ENCODE data around the gene B4GALNT4. TPM values are rescaled to one million over a fixed set of nuclear protein-coding genes. Genes with fewer than 3 reads are reported as not detected.

B4GALNT4 gene
- total and polyA plus RNA-seq, 2 of the 13 experiments (the other 11 are each of a cell fraction or from before 2014, with no cell fraction given), result 30.5 to 50.1 TPM

- TF ChIP-seq PRMT3 (CRISPR knock-in tag; IDR thresholded peaks at IDR 0.05; ENCODE audit: borderline replicate concordance, low read depth), result no peak
- TF ChIP-seq TSC22D2 (CRISPR knock-in tag; IDR thresholded peaks at IDR 0.05; ENCODE audit: borderline replicate concordance), result no peak
- no peak for TF ChIP-seq SUZ12 (IDR thresholded peaks at IDR 0.05; ENCODE audit: low read depth, low read length)
- TF ChIP-seq ZNF740 (CRISPR knock-in tag; IDR thresholded peaks at IDR 0.05), result peak; percentile 65; the same call in 1 of the 2 replicates
- TF ChIP-seq UBTF (CRISPR knock-in tag; IDR thresholded peaks at IDR 0.05), result peak; percentile 68
- no peak for TF ChIP-seq RBAK (CRISPR knock-in tag; IDR thresholded peaks at IDR 0.05)
- no peak for TF ChIP-seq LRRFIP1 (CRISPR knock-in tag; conservative IDR thresholded peaks at IDR 0.05)
- no peak for TF ChIP-seq GLI4 (CRISPR knock-in tag; IDR thresholded peaks at IDR 0.05; ENCODE audit: borderline replicate concordance)
- peak; percentile 67; the same call in 1 of the 2 replicates for TF ChIP-seq EED (CRISPR knock-in tag; IDR thresholded peaks at IDR 0.05)
- no peak for TF ChIP-seq ZIK1 (CRISPR knock-in tag; IDR thresholded peaks at IDR 0.05; ENCODE audit: borderline replicate concordance, low read depth)
- no peak for TF ChIP-seq FOXM1 (CRISPR knock-in tag; IDR thresholded peaks at IDR 0.05)
- TF ChIP-seq SP2 (CRISPR knock-in tag; IDR thresholded peaks at IDR 0.05), result no peak
- TF ChIP-seq ZFP36L2 (CRISPR knock-in tag; IDR thresholded peaks at IDR 0.05), result no peak
- peak; percentile 68; the same call in 1 of the 2 replicates for TF ChIP-seq YEATS4 (CRISPR knock-in tag; IDR thresholded peaks at IDR 0.05; ENCODE audit: borderline replicate concordance)
- TF ChIP-seq CAMTA2 (CRISPR knock-in tag; IDR thresholded peaks at IDR 0.05; ENCODE audit: borderline replicate concordance), result no peak
- TF ChIP-seq RFX1 (IDR thresholded peaks at IDR 0.05), result no peak
- peak; percentile 85; the same call in 1 of the 2 replicates for TF ChIP-seq CSRNP1 (CRISPR knock-in tag; IDR thresholded peaks at IDR 0.05)
- TF ChIP-seq FOSL1 (CRISPR knock-in tag; IDR thresholded peaks at IDR 0.05; ENCODE audit: borderline replicate concordance), result no peak
- no peak for TF ChIP-seq ARNT (IDR thresholded peaks at IDR 0.05)
- no peak for TF ChIP-seq GABPA (IDR thresholded peaks at IDR 0.05; ENCODE audit: low read depth, low read length)
- TF ChIP-seq GABPA (CRISPR knock-in tag; IDR thresholded peaks at IDR 0.05; ENCODE audit: low read depth), result no peak; the same call in 1 of the 2 replicates
- TF ChIP-seq ZNF451 (CRISPR knock-in tag; IDR thresholded peaks at IDR 0.05), result no peak
- TF ChIP-seq ZNF382 (CRISPR knock-in tag; IDR thresholded peaks at IDR 0.05; ENCODE audit: borderline replicate concordance), result no peak
Measured at GRCh38 chr11:409600-410483, 40.5 kb downstream of the B4GALNT4 start (continued).
